ENCODE data around the gene JADE1. TPM values are rescaled to one million over a fixed set of nuclear protein-coding genes. Genes with fewer than 3 reads are reported as not detected.

Gene JADE1
- total and polyA plus RNA-seq, 4 donors = 5.0 to 17.6 (median 10.5) TPM

- Histone ChIP-seq H3K27ac (ENCODE audit: low read depth in 1 of 2, low read length in 2 of 2) (peak overlapping the region; percentile 90 to 98), H3K9me3 (ENCODE audit: control insufficient read depth in 4 of 4, low read length in 3 of 4) (no peaks in the 10 kb centered on the region), H3K4me1 (ENCODE audit: control insufficient read depth in 4 of 4, insufficient read depth in 4 of 4, low read length in 3 of 4) (peaks cover 5 to 23% (median 11%) of the 10 kb centered on the region in 4 donors), H3K36me3 (ENCODE audit: control insufficient read depth in 4 of 4, insufficient read depth in 3 of 4, low read depth in 1 of 4, low read length in 3 of 4) (no peaks in the 10 kb centered on the region), H3K4me3 (ENCODE audit: low read depth in 1 of 3, low read length in 3 of 3) (peak overlapping the region; percentile 51 to 98 (median 86)), H3K27me3 (ENCODE audit: control insufficient read depth in 4 of 4, insufficient read depth in 4 of 4, low read length in 3 of 4) (no peaks in the 10 kb centered on the region), H3K9ac (ENCODE audit: low read depth in 1 of 2, low read length in 2 of 2) (peak overlapping the region; percentile 44 to 61)
- DNase-seq (ENCODE audit: low spot score) = peak; percentile 63
- under 1% methylated on average over 33 of the region's 33 CpGs for WGBS
- TF ChIP-seq NR2F2 (IDR thresholded peaks at IDR 0.05) (no peak), JUND (IDR thresholded peaks at IDR 0.05) (no peak), HNF4A (conservative IDR thresholded peaks at IDR 0.05) (no peak), ATF3 (IDR thresholded peaks at IDR 0.05) (no peak), GABPA (IDR thresholded peaks at IDR 0.05 in 1 of 2, conservative IDR thresholded peaks at IDR 0.05 in 1 of 2) (no peak), SP1 (IDR thresholded peaks at IDR 0.05) (no peak), RXRA (IDR thresholded peaks at IDR 0.05) (no peak), TAF1 (conservative IDR thresholded peaks at IDR 0.05) (no peak), FOXA2 (IDR thresholded peaks at IDR 0.05) (no peak)
- TF ChIP-seq, protein P1, sequence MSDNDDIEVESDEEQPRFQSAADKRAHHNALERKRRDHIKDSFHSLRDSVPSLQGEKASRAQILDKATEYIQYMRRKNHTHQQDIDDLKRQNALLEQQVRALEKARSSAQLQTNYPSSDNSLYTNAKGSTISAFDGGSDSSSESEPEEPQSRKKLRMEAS (IDR thresholded peaks at IDR 0.05) = no peak
- TF ChIP-seq, protein P2, sequence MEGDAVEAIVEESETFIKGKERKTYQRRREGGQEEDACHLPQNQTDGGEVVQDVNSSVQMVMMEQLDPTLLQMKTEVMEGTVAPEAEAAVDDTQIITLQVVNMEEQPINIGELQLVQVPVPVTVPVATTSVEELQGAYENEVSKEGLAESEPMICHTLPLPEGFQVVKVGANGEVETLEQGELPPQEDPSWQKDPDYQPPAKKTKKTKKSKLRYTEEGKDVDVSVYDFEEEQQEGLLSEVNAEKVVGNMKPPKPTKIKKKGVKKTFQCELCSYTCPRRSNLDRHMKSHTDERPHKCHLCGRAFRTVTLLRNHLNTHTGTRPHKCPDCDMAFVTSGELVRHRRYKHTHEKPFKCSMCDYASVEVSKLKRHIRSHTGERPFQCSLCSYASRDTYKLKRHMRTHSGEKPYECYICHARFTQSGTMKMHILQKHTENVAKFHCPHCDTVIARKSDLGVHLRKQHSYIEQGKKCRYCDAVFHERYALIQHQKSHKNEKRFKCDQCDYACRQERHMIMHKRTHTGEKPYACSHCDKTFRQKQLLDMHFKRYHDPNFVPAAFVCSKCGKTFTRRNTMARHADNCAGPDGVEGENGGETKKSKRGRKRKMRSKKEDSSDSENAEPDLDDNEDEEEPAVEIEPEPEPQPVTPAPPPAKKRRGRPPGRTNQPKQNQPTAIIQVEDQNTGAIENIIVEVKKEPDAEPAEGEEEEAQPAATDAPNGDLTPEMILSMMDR (IDR thresholded peaks at IDR 0.05; ENCODE audit: low read depth, low read length, missing input control) = no peak
- TF ChIP-seq, protein P3, sequence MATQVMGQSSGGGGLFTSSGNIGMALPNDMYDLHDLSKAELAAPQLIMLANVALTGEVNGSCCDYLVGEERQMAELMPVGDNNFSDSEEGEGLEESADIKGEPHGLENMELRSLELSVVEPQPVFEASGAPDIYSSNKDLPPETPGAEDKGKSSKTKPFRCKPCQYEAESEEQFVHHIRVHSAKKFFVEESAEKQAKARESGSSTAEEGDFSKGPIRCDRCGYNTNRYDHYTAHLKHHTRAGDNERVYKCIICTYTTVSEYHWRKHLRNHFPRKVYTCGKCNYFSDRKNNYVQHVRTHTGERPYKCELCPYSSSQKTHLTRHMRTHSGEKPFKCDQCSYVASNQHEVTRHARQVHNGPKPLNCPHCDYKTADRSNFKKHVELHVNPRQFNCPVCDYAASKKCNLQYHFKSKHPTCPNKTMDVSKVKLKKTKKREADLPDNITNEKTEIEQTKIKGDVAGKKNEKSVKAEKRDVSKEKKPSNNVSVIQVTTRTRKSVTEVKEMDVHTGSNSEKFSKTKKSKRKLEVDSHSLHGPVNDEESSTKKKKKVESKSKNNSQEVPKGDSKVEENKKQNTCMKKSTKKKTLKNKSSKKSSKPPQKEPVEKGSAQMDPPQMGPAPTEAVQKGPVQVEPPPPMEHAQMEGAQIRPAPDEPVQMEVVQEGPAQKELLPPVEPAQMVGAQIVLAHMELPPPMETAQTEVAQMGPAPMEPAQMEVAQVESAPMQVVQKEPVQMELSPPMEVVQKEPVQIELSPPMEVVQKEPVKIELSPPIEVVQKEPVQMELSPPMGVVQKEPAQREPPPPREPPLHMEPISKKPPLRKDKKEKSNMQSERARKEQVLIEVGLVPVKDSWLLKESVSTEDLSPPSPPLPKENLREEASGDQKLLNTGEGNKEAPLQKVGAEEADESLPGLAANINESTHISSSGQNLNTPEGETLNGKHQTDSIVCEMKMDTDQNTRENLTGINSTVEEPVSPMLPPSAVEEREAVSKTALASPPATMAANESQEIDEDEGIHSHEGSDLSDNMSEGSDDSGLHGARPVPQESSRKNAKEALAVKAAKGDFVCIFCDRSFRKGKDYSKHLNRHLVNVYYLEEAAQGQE (IDR thresholded peaks at IDR 0.05) = no peak
- TF ChIP-seq, protein P4, sequence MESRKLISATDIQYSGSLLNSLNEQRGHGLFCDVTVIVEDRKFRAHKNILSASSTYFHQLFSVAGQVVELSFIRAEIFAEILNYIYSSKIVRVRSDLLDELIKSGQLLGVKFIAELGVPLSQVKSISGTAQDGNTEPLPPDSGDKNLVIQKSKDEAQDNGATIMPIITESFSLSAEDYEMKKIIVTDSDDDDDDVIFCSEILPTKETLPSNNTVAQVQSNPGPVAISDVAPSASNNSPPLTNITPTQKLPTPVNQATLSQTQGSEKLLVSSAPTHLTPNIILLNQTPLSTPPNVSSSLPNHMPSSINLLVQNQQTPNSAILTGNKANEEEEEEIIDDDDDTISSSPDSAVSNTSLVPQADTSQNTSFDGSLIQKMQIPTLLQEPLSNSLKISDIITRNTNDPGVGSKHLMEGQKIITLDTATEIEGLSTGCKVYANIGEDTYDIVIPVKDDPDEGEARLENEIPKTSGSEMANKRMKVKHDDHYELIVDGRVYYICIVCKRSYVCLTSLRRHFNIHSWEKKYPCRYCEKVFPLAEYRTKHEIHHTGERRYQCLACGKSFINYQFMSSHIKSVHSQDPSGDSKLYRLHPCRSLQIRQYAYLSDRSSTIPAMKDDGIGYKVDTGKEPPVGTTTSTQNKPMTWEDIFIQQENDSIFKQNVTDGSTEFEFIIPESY (IDR thresholded peaks at IDR 0.05) = no peak
Observed at GRCh38 chr4:128812442-128813235, 3.1 kb downstream of the JADE1 start.

DNA sequence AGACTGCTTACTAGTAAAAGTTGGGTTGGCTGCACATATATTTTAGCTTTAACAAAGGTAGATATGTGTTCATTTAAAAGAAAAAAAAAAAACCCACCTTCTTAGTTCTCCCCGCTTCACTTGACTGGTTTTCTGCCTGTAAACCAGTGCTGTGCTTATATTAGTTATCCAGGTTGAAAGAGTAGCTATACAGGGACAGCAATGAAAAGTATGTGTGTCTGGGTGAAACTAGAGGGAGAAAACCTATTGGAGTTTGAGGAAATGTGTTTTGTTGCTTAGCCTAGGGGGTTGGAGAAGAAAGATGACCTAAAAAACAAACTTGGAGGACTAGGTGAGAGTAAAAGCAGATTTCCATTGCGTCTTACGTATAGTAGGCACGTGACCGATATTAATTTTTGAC lies 4.5 kb downstream of the JADE1 start:
- H3K9me3 ChIP-seq (ENCODE audit: control insufficient read depth in 4 of 4, low read length in 3 of 4) = no peaks in the 10 kb centered on the region
- H3K27ac ChIP-seq (ENCODE audit: low read depth in 1 of 2, low read length in 2 of 2) = no peak overlapping the region
- no peak for DNase-seq (ENCODE audit: low spot score)
- 98% methylated on average over 5 of the region's 5 CpGs for WGBS
- H3K4me3 ChIP-seq (ENCODE audit: low read depth in 1 of 3, low read length in 3 of 3) = no peak overlapping the region
- no peaks in the 10 kb centered on the region for H3K36me3 ChIP-seq (ENCODE audit: control insufficient read depth in 4 of 4, insufficient read depth in 3 of 4, low read depth in 1 of 4, low read length in 3 of 4)
- TF ChIP-seq TAF1 (conservative IDR thresholded peaks at IDR 0.05) (no peak), ATF3 (IDR thresholded peaks at IDR 0.05) (no peak), GABPA (IDR thresholded peaks at IDR 0.05 in 1 of 2, conservative IDR thresholded peaks at IDR 0.05 in 1 of 2) (no peak), YY1 (IDR thresholded peaks at IDR 0.05) (no peak)
- TF ChIP-seq, protein P3 (IDR thresholded peaks at IDR 0.05) = no peak
- no peaks in the 10 kb centered on the region for H3K27me3 ChIP-seq (ENCODE audit: control insufficient read depth in 4 of 4, insufficient read depth in 4 of 4, low read length in 3 of 4)
- H3K9ac ChIP-seq (ENCODE audit: low read depth in 1 of 2, low read length in 2 of 2) = no peak overlapping the region
- H3K4me1 ChIP-seq (ENCODE audit: control insufficient read depth in 4 of 4, insufficient read depth in 4 of 4, low read length in 3 of 4) = peaks cover 5 to 30% (median 11%) of the 10 kb centered on the region in 4 donors
